Activated CD8-positive, alpha-beta memory T cell treated with anti-CD3 and anti-CD28 coated beads, Interleukin-2, amount 50 U/mL, for 24 hours (primary cell): ENCODE results near the gene FRMD4A.

Experiments used
- DNase-seq: peaks from one replicate; pipeline ENCODE4 v3.0.0-alpha.2; 2020; ENCODE audit errors: extremely low read depth

The FRMD4A gene

GRCh38 chr10:13754277-13754676, 576.4 kb downstream of the FRMD4A start:
- no peak for DNase-seq

GRCh38 chr10:13751191-13751764, 579.4 kb downstream of the FRMD4A start:
- no peak for DNase-seq

- DNase-seq, result no peak
Measured at GRCh38 chr10:13750299-13751190, 580.2 kb downstream of the FRMD4A start.

GRCh38 chr10:13745271-13745670, 585.5 kb downstream of the FRMD4A start:
- DNase-seq, result no peak

DNA sequence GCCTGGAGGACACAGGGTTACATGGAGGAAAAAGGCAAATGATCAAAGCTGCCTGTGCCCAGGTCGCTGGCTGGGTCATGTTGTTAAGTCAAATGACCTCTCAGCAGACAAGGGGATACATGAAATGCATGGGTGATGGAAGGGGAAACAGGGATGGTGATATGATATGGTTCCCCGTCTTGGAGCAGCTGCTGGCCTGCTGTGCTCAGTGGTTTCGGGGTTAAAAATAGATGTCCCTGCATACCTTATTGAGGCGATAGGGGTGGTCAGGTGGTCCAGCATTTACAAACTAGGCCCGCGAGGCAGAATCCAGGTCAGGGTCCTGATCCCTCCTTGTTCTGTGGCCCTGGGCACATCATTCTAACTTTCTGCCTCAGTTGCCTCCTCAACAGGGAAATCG, 586.8 kb downstream of the FRMD4A start:
- DNase-seq, result no peak

DNA sequence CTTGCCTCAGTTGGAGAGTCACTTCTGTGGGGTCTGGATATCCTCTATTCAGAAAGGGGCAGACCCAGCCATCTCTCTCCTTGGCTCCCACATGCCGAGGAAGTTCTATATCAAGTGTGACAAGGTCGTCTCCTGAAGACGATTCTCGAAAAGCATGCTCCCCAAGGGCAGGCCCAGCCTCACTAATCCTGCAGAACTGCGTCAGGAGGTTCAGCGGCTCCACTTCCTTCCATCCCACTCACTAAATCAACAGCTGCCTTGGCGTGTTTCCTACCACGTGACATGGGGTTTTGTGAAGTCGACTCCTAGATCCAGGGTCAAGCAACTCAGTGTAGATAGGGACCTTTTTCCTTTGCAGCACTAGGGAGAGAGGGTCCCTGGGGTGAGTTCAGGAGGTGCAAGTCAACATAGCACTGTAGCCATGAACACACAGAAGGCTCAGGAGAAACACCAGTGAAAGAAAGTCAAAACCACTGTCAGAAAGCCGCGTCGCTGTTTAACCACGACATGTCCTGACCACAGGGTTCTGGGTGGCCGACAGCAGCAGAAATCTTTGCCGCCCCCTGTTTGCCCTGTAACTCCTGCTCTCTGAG, 587.5 kb downstream of the FRMD4A start:
- no peak for DNase-seq

DNA sequence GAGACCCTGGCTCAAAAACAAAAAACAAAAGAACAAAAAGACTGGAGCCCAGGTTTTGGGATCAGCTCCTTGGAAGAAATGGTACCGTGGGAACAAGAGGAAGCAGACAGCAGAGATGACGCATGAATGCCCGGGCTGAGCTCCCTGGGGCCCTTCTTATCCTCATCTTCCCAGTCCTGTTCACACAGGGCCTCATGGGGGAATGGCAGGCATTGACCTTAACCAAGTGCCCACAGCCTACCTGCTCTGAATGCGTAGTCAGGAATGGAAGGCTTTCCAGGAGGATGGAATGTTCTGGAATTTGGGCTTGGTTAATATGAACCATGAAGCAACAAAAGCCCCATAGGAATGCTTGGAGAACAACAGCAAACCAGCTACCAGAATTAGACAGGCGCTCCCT, 589.3 kb downstream of the FRMD4A start:
- no peak for DNase-seq

- no peak for DNase-seq
Measured at GRCh38 chr10:13740461-13740860, 590.3 kb downstream of the FRMD4A start.

DNA sequence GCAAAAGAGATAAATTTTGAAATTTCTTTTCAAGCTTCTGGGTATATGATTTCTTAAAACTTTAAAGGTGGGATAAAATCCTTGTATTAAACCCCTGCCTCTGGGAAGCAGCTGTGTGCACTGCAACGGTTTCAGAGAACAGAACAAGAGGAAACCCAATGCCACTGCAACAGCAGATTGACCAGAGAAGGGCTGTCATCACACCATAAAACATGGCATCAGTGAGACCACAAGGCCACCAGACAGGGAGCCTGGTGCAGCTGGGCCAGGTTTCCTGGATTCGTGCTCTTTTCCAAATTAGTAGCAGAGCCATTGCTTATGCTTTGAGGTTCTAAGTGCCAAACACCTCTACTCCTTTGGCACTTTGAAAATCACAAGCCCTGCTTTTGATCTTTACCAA, 591.5 kb downstream of the FRMD4A start:
- no peak for DNase-seq

DNA sequence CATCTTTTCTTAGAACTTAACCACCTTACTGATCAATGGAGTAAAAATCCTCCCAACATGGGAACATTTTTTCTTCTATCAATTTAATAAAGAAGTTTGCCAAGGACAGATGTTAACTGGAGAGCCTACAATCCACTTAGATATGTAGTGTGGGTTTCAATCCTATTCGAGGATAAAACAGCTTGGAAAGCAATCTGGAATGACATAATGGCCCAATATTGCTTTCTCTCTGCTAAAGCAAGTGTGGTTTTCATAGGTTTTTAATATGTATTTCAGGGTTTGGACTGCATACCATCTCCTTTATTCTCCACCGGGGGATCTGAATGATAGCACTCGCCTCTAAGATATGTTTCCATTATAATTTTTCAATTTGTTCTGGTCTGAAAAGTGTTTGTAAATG, 594.2 kb downstream of the FRMD4A start:
- no peak for DNase-seq

DNA sequence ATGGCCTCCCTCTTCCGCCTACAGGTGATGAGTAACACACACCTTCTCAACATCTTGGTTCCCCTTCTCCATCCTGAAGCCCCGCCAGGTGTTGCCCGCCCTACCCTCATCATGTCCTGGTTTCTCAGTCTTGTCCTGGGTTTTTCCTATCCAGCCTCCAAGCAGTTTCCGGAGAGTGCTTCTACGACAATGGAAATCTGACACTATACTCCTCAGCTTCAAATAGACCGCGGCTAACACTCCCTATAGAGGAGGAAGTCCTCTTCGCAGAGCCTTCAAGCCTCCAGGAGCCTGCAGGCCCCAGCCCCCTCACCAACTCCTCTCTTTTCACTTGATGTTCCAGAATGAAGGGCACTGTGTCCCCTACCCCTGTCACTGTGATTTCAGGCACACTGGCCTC, 596.6 kb downstream of the FRMD4A start:
- DNase-seq, result no peak

DNA sequence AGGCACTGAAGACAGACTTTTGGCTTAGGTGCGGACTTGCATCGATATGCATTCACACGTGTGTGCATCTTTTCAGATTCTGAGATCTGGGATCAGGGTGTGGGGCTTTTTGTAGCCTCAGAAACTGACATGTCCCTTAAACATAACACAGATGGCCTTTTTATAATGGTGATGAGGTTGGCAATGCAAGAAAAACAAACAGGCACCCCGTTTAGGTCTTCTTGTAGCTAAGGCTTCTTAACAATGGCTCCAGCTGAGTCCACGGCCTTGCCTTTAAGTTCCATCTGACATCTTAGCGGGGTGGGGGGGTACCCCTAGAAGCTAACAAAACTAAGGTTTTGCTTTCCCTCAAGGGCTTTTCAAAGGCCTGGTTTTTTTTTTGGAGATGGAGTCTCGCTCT, 597.7 kb downstream of the FRMD4A start:
- DNase-seq, result no peak

GRCh38 chr10:13732465-13732881, 598.3 kb downstream of the FRMD4A start:
- DNase-seq, result no peak

DNA sequence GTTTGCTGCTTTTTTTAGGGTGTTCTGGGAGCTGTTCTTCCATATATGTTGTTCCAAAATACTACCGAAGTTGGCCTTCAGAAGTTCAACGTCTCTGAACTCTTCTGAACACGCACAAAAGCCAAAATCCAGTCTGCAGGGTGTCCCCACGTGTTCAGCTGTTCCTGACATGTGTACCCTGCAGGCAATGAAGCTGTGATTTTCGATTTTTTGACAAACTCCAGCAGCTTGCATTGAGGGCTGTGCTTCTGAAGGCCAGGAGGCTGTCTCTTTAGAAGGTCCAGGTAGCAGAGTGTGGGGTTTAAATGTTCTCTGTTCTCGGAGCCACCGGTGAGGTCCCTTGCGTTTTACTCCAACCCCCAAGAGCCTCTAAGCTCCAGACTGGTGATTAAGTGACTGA, 598.9 kb downstream of the FRMD4A start:
- DNase-seq, result no peak

DNA sequence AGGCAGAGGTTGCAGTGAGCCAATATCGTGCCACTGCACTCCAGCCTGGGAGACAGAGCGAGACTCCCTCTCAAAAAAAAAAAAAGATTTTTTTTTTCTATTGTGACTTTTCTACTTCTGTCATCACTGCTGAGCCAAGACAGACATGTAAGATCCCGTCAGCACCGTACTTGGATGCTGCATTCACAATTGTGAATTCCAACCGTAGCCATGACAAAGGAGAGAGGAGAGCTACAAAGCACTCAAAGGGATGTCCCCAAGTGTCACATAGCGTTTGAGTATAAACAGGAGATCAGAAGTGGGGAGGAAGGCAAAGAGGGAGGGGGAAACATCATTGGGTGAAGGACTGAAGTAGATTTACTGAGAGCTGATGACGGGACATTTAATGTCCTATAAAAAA, 599.8 kb downstream of the FRMD4A start:
- DNase-seq, result no peak

GRCh38 chr10:13730306-13730652, 600.4 kb downstream of the FRMD4A start:
- DNase-seq, result no peak

DNA sequence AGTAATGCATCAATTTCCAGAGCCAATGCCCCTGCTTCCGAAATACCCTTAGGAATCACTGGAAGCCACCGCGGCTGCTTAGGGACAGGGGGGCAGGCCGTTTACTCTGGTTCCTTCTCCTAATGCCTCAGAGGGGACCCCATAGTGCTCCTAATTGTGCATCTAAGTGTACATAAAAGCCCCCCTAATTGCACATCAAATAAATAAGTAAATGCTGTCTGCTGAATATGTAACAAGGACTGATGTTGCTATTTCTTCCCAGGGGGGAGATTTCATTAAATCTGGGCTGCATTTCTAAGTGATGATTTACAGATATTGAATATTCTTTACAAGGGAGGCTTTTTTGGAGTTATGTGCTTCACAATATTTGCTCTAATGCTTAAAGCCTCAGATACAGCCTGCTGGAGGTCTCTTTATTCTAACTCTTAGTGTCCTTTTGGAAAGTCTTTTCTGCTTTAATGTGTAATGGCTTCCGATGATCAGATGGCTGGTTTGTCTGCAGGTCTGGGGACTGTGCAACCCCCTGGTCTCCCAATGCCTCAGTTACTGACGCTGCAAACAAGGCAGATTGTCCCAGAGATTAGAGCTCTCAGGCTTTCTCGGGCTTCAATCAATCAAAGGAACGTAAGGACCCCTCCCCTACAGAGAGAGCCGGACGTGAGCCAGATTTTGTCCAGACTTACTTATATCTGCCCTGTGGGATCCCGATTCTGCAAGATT, 601.0 kb downstream of the FRMD4A start:
- no peak for DNase-seq

GRCh38 chr10:13728898-13729535, 601.7 kb downstream of the FRMD4A start:
- DNase-seq, result no peak

GRCh38 chr10:13725594-13725993, 605.1 kb downstream of the FRMD4A start:
- no peak for DNase-seq

- DNase-seq, result no peak
Measured at GRCh38 chr10:13724484-13724883, 606.2 kb downstream of the FRMD4A start.

DNA sequence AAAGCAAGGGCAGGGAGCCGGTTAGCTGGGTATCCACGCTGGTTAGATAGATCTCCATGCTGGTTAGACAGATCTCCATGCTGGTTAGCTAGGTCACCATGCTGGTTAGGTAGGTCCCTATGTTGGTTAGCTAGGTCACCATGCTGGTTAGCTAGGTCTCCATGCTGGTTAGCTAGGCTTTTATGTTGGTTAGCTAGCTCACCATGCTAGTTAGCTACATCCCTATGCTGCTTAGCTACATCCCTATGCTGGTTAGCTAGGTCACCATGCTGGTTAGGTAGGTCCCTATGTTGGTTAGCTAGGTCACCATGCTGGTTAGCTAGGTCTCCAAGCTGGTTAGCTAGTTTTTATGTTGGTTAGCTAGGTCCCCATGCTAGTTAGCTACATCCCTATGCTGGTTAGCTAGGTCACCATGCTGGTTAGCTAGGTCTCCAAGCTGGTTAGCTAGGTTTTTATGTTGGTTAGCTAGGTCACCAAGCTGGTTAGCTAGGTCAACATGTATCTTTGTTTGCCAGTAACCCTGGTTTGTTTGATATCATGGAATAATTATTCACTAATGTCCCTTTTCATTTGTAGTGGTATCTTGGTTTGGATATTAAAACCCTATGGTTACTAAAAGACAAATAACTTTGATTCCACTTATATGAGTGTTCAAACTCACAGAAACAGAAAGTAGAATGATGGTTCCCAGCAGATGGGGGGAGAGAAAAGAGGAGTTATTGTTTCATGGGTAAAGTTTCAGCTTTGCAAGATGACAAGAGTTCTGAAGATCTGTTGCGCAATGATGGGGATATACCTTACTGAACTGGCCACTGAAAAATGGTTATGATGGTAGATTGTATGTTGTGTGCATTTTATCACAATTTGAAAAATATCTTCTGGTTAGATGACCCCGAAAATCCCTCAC, 607.7 kb downstream of the FRMD4A start:
- DNase-seq, result no peak
